IPS DF 19.7 (cell line): ENCODE data around the gene ADCK1.
"Not testable (repeated sequence)": the region's sequence is repeated elsewhere in the genome, so short reads cannot be mapped to it uniquely, and the experiment has no call there.

Experiments
- DNase-seq: peaks from one replicate; pipeline ENCODE4 v3.0.0-alpha.2; 2013; ENCODE audit warnings: low read depth, low spot score

ADCK1 gene

DNA sequence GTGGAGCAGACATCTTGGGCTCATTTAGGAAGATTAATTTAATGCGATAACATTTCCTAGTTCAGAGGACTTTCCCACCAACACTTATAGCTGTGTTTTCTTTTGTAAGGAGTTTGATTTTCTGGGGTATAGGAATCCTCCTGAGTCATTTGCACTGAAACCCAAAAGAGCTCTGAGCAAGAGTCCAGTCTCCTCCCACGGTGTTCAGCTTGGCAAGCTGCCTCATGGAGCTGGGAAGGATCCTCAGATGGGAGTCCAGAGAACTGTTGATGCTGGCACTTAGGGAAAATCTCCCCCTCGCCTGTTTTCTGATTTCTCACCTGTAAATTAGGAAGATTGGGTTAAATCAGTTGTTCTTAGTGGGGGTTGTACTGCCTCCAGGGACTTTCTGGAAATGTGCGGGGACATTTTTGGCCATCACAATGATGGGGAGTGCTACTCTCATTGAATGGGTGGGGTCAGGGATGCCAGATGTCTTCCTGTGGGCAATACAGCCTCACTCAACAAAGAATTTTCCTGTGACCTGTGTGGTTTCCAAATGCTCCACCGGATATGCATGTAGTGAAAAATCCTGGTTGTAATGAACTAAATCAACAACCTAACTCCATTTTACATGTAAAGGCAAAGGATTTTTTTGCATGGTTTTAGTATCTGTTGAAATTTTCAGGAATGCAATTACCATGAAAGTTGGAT, 150.6 kb downstream of the ADCK1 start:
- DNase-seq, result no peak

DNA sequence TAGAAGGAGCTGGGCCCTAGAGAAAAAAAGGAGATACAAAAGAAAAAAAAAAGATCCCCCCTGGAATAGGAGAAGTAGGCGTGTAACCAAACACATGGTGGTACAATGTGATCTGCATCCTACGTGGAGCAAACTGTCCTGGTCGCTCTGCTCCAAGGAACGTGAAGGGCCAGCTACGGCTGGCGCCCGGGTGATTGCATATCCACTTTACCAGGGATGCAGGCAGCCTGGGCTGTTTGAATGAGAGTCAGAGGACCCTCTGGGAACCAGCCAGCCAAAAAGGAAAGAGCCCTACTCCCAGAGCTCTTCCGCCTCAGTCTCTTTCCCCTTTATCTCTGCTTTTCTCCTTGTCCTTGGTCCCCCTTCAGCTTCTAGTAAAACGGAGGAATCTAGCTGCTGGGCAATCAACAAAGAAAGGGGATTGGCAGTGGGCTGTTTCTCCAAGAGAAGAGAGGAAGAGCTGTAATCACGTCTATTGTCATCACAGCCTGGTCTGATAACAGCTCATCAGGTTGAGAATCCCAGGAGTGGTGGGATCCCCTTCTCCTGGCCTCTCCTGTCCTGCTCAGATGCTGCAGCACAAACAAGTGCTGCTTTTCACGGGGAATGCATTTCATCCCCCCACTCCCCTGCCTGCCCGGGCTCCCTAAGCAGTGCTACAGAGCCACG, 156.0 kb downstream of the ADCK1 start:
- DNase-seq, result no peak

DNA sequence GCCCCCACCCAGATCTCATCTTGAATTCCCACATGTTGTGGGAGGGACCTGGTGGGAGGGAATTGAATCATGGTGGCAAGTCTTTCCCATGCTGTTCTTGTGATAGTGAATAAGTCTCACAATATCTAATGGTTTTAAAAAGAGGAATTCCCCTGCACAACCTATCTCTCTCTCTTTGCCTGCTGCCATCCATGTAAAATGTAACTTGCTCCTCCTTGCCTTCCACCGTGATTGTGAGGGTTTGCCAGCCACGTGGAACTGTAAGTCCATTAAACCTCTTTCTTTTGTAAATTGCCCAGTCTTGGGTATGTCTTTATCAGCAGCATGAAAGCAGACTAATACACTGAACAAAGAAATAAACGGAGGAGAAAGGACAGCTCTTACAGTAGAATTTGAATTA, 159.8 kb downstream of the ADCK1 start:
- not testable (repeated sequence) for DNase-seq

DNA sequence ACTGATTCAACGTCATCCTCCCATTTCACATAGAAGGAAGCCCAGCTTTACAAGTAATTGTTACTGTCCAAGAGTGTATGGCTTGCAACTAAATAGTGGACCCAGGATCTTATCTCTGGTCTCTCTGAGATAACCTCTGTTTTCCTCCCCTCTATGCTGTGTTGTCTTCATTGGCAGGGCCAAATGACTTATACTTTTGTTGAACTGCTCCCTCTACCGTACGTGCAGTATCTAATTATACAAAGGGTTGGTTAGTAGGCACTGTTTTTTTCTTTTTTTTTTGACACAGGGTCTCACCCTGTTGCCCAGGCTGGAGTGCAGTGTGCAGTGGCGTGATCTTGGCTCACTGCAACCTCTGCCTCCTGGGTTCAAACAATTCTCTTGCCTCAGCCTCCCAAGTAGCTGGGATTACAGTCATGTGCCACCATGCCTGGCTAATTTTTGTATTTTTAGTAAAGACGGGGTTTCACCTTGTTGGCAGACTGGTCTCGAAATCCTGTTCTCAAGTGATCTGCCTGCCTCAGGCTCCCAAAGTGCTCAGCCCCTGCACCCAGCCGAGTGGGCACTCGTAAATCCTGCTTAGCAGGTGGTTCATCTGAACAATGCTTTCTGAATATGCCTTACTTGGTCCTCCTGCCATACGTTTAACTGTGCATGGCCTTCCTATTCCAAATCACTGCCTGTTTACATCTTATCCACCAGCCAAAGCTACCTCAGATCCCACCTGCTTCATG, 162.1 kb downstream of the ADCK1 start:
- DNase-seq, result no peak

DNA sequence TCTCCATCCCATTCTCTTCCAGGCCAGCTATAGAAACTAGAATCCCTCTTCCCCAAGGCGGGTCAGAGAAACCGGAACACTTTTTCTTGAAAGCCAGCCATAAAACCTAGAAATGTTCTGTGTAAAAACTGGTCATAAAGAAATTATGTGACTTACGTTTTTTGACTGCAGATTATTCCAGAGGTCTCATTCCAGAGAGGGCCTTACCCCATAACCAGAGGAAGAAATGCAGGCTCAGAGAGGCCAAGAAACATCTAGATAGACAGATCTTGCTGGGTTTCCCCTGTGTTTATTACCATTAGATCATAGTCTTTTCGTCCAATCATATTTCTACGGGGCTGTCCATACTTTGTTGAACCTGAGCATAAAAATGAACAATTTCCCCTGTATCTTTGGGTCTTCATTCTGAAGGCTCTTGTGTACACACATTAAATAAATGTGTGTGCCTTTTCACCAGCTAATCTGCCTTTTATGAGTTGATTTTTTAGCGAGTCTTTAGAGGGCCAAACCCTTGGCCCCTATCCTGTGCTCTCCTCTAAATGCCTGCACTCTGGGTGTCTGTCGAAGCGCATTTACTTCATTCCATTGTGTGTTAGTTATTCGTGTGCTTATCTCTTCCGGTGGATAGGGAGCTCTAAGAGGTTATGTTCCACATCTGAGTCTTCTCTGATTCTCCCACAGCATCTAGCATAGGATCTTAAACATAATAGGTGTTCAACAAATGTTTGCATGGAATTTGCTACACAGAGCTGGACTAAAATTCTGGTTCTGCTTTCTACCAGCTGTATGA, 163.0 kb downstream of the ADCK1 start:
- DNase-seq, result no peak

DNA sequence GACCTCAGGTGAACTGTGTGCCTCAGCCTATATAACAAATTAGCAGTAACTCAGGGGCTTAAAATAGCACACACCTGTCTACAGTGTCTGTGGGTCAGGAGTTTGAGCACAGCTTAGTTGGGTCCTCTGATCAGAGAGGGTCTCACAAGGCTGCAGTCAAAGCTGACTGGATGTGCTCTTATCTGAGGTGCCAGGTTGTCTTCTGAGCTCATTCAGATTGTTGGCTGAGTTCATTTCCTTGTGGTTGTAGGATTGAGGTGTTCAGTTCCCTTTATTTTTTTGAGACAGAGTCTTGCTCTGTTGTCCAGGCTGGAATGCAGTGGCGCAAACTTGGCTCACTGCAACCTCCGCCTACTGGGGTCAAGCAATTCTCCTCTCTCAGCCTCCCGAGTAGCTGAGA, 164.7 kb downstream of the ADCK1 start:
- no peak for DNase-seq

DNA sequence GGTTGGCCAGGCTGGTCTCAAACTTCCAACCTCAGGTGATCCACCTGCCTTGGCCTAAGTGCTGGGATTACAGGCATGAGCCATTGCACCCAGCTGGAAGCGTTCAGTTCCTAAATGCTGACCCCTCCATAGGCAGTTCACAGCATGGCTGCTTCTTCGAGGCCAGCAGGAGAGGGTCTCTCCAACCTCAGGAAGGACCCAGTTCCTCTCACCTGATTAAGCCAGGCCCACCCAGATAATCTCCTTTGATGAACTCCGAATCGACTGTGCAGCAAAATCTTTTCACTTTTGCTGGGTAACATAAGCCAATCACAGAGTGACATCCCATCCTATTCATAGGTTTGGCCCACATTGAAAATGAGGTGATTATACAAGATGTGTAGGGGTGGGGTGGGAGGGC, 165.1 kb downstream of the ADCK1 start:
- no peak for DNase-seq

DNA sequence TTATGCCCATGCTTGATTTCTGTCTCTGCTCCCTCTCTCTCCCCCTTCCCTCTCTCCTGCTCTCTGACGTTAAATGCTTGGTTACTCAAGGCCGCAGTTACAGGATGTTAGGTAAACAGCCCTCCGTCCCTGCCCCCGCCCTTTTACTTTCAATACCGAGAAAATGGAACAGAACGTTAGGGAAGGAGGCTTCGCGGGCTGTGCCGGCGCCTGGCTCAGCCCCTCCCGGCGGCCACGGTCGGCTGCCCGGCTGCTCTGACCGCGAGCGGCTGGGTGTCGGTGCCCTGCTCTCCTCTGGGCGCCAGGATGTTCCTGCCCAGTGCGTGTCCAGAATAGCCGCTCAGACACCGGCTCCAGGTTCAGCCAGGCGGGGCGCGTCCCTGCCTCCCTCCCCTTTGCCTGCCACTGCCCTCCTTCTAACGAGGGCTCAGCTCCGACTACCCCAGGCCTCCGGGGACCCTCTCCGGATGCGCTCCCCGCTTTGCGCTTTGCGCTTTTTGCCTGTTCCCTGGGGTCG, 166.1 kb downstream of the ADCK1 start:
- DNase-seq, result no peak

DNA sequence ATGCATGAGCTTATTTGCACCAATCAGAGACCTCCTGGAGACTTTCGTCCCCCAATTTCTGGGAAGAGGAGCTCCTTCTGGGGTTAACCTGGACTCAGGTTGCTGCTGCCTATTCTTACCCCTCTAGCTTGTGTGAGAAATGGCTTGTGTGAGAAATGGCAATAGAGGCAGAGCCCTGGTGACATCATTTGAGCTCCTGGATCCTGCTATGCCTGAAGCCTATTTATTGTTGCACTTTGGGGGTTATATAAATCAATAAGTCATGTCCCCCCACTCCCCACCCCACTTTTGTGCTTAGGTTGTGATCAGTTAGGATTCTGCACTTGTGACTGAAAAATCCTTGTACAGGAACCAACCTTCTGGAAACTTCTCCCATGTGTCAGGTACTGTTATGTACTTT, 167.2 kb downstream of the ADCK1 start:
- no peak for DNase-seq

DNA sequence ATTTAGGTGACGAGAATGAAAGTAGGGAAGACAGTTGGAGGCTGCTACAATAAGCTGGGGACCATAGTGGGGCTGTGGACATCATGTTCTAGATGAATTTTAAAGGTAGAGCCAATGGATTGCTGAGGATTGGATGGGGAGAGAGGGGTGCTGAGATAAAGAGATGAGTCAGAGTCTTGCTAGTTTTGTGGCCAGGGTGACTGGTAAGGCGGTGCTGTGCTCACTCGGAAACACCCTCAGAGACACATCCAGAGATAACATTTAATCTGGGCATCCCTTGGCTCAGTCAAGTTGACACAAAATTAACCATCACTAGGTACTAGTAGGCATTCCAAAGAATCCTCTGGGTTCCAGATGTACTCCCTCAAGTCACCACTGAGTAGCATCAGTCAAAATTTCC, 170.7 kb downstream of the ADCK1 start:
- DNase-seq, result no peak

DNA sequence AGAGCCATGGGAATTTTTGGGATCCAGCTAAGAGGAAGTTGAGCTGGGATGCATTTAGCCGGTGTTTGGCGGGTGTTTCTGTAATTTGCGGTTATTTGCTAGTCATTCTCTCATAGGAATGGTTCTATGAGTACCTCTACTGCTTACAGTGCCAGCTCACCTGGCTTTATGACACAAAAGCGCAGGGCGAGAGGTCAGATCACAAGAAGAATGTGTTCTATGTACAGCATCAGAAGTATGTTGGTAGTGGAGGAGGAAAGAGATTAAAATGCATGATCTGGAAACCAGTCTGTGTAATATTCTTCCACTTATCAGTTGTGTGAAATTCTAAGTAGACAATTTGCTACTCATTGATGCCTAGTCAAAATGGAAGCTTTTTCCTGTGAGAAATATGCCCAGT, 173.3 kb downstream of the ADCK1 start:
- DNase-seq, result no peak

DNA sequence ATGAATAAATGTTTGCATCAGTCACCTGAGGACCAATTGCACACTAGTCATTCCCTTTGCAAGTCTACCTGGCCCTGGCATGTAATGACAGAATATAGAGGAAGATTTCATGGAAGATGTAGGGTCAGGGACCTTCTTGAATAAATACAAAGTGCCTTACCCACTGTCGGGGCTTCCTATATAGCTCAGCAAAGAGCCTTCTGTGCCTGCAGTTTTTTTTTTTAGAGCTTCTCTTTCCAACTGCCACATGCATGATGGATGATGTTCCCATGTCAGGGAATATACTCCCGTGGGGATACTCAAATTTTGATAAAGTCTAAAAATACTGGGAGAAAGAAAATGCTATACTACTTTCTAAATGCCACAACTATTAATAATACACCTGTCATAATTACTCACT, 176.7 kb downstream of the ADCK1 start:
- DNase-seq, result no peak

DNA sequence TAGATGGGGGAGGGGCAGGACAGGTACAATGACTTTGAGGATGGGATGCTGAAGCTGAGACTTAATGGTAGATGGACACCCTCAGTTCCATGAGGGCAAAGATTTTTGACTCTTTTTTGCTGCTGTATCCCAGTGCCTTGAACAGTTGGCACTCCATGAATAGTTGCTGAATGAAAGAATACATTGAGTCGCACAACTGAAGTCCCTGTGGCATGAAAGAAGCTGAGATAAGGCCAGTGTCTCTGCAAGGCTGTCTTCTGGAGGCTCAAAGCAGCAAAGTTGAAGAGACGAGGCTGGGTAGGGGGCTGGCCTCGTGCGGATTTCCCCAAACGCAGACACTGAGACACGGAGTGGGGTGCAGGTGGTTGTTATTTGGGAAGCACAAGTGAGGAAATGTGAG, 179.3 kb downstream of the ADCK1 start:
- DNase-seq, result no peak

DNA sequence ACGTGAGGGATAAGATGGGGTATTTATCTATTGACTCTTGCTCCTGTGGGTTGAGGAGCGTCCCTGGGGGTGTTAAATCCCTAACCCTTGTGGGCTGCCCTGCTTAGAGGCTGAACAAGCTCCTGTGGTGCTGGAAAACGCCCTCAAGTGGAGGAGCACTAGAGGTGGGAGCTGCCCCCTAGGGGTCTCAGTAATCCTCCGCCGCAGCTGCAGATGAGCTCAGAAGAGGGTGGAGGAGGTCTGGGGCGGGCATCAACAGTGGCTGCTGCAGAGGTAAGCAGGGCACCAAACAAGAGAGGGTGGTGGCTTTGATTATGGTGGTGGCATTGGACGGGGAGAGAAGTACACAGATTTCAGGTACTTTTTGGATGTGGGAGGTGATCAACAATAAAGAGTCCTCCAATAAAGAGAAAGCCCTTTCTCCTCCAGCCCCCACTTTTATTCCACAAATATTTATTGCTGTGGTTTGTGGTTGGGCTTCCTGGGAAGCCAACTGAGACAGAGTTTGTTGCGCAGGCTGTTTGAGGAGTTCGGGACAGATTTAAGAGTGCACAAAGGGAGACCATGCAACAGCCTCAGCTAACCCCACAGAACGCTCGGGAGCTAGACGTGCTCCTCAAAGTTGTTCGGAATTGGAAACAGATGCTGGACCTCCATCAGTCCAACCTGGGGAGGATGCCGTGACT, 179.9 kb downstream of the ADCK1 start:
- DNase-seq, result no peak

DNA sequence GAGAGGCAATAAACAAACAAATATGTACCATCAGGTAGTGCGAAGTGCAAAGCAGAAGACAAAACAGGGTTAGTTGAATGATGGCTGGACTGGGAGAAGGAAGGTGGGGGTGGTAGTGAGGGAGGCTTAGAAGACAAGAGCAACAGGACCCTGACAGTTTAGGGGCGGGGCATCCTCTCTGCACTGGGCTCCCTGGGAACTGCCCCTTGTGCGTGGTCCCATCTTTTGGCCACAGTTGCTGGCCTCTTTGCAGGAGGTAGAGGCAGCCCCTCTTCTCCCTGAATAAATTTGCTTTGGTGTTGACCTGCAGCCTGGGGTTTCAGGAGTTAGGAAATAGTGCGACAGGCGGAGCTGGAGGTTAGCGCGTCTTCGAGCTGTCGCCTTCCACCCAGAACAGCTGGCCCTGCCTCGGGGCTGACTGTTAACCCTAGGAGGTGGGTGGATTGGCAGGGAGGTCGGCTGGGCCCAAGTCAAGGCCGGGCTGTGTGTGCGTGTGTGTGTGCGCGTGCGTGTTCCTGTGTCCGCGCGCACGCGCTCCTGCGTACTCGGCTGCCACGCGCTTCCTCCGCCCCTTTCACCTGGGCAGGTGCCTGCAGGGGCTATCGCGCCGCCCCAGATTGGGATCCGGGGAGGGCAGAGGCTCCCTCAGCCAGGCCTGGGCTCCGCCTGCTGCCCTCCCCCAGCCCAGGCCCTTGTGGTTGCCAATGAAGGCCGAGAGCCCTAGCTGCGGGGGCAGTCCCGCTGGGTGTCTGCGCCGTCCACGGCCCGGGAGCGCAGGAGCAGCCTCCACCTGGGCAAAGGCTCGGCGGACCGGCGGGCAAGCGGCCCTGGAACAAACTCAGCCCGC, 180.8 kb downstream of the ADCK1 start:
- DNase-seq, result no peak
